ENCODE results near the gene SMARCAL1.

DNA sequence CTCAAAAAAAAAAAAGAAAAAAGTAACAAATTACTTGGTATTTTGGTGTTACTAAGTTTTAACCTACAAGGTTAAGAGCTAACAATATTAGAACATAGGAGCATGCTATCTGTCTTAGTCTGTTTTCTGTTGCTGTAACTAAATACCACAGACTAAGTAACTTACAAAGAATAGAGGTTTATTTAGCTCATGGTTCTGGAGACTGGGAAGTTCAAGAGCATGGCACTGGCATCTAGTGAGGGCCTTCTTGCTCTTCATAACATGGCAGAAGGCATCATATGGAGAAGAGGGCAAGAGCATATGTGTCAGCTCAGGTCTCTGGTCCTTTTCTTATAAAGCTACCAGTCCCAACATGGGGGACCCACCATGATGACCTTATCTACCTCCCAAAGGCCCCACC, 36.5 kb downstream of the SMARCAL1 start:
- TF ChIP-seq CTCF (IDR thresholded peaks at IDR 0.05) = no peak
- TF ChIP-seq POLR2A (IDR thresholded peaks at IDR 0.05) = no peak
